Glomerular visceral epithelial cell (primary cell): ENCODE data around the gene PGA5.
"Not testable (repeated sequence)": the region's sequence is repeated elsewhere in the genome, so short reads cannot be mapped to it uniquely, and the experiment has no call there.

Experiments used
- DNase-seq: peaks from one replicate; pipeline ENCODE4 v3.0.0-alpha.2; 2016; ENCODE audit errors: extremely low spot score

PGA5 gene

GRCh38 chr11:61240875-61241274, at the start of gene PGA5:
PGA5 (plus strand) TSS chr11:61241175; CDS start chr11:61241227, 52 bp downstream.
- not testable (repeated sequence) for DNase-seq

- no peak for DNase-seq
Observed at GRCh38 chr11:61193596-61193995, 47.4 kb upstream of the PGA5 start.

- no peak for DNase-seq
Observed at GRCh38 chr11:61194169-61194671, 46.8 kb upstream of the PGA5 start.

- DNase-seq: no peak
Observed at GRCh38 chr11:61194981-61195695, 45.8 kb upstream of the PGA5 start.

- DNase-seq: peak; percentile 25
Observed at GRCh38 chr11:61195719-61196118, 45.3 kb upstream of the PGA5 start.

GRCh38 chr11:61198361-61198760, 42.6 kb upstream of the PGA5 start:
- DNase-seq: no peak

GRCh38 chr11:61198948-61199523, 41.9 kb upstream of the PGA5 start:
- no peak for DNase-seq

GRCh38 chr11:61201476-61201875, 39.5 kb upstream of the PGA5 start:
- DNase-seq: no peak

- not testable (repeated sequence) for DNase-seq
Observed at GRCh38 chr11:61202950-61203746, 37.8 kb upstream of the PGA5 start, which contains the start of gene PGA3. PGA3 (plus strand) TSS chr11:61203515; CDS start chr11:61203565, 50 bp downstream.

GRCh38 chr11:61203873-61204272, 37.1 kb upstream of the PGA5 start:
- DNase-seq: not testable (repeated sequence)

GRCh38 chr11:61204502-61205059, 36.4 kb upstream of the PGA5 start:
- DNase-seq: not testable (repeated sequence)

- not testable (repeated sequence) for DNase-seq
Observed at GRCh38 chr11:61207636-61208310, 33.2 kb upstream of the PGA5 start.

- not testable (repeated sequence) for DNase-seq
Observed at GRCh38 chr11:61210629-61211028, 30.3 kb upstream of the PGA5 start.

- DNase-seq: not testable (repeated sequence)
Observed at GRCh38 chr11:61211327-61211952, 29.5 kb upstream of the PGA5 start.

- not testable (repeated sequence) for DNase-seq
Observed at GRCh38 chr11:61212202-61212601, 28.8 kb upstream of the PGA5 start.

GRCh38 chr11:61213711-61214324, 27.2 kb upstream of the PGA5 start:
- not testable (repeated sequence) for DNase-seq

- DNase-seq: not testable (repeated sequence)
Observed at GRCh38 chr11:61218306-61218705, 22.7 kb upstream of the PGA5 start.

GRCh38 chr11:61219016-61219415, 22.0 kb upstream of the PGA5 start:
- not testable (repeated sequence) for DNase-seq

- not testable (repeated sequence) for DNase-seq
Observed at GRCh38 chr11:61222047-61222446, 18.9 kb upstream of the PGA5 start, which contains the start of gene PGA4. PGA4 (plus strand) TSS chr11:61222347; CDS start chr11:61222401, 54 bp downstream.

GRCh38 chr11:61222692-61223091, 18.3 kb upstream of the PGA5 start:
- not testable (repeated sequence) for DNase-seq
